AG04449 (cell line): ENCODE results near the gene CD63.

Source experiments
- CTCF ChIA-PET: fragments of 350-600 bp; formaldehyde crosslinking; extraction: SDS; loops from one replicate; lab custom pipeline; 2021; ENCODE audit warnings: antibody characterized with exemption; lab: Yijun Ruan, JAX
- POLR2A ChIA-PET: fragments of 400-600, 350-600 bp; formaldehyde crosslinking; extraction: SDS; loops from one replicate; lab custom pipeline; 2020; ENCODE audit warnings: antibody characterized with exemption, inconsistent platforms; lab: Yijun Ruan, JAX
- DNase-seq: peaks from one replicate; pipeline ENCODE4 v3.0.0-alpha.2; 2010; ENCODE audit warnings: low read depth, low spot score
- H3K4me3 ChIP-seq: 2 replicates; pipeline ENCODE4 v1.5.1; 2011; ENCODE audit warnings: low read depth, mild to moderate bottlenecking, control low read depth, low read length
- CTCF ChIP-seq: IDR thresholded peaks from one replicate; pipeline ENCODE4 v1.5.1; 2011; ENCODE audit warnings: mild to moderate bottlenecking, moderate library complexity, low read length, control low read depth, inconsistent platforms; ENCODE audit not compliant: insufficient read depth; ENCODE audit errors: missing control alignments

The CD63 gene

GRCh38 chr12:55720894-55721444 is 7.8 kb downstream of the CD63 start:
- no peak overlapping the region; the same call in 1 of the 2 replicates for H3K4me3 ChIP-seq
- peak; percentile 68 for TF ChIP-seq CTCF
- DNase-seq = no peak
- POLR2A ChIA-PET = interaction anchor here (1.0 to 3.0 kb wide), 3 partner anchors 8 to 253 kb away, joined by 3 to 39 read pairs (median 5); partner anchors contain the start of genes CD63 and RAB5B
- CTCF ChIA-PET = interaction anchor here (0.7 to 7.1 kb wide), 9 partner anchors 9 to 234 kb away, joined by 3 to 79 read pairs (median 3); a partner anchor contains a TSS

GRCh38 chr12:55720071-55720564 is 8.7 kb downstream of the CD63 start, which contains the start of gene RDH5:
Gene RDH5, plus strand, starts transcription at chr12:55720393. Its CDS starts 792 bp downstream, at chr12:55721185.
- POLR2A ChIA-PET = interaction anchor here (1.0 to 3.0 kb wide), 2 partner anchors 9 to 254 kb away, joined by 3 to 39 read pairs; partner anchors contain the start of genes CD63 and RAB5B
- H3K4me3 ChIP-seq = peak within 1 kb of the TSS; percentile 8; the same call in 1 of the 2 replicates
- TF ChIP-seq CTCF = no peak
- no peak for DNase-seq
- CTCF ChIA-PET = interaction anchor here (0.7 to 7.1 kb wide), 10 partner anchors 8 to 235 kb away, joined by 3 to 79 read pairs (median 6); partner anchors contain the start of gene CD63

GRCh38 chr12:55719371-55719770 is 9.4 kb downstream of the CD63 start:
- ChIA-PET CTCF (interaction anchor here (0.7 to 7.1 kb wide), 7 partner anchors 9 to 72 kb away, joined by 3 to 79 read pairs (median 5); partner anchors contain the start of gene CD63), POLR2A (interaction anchor here (1.0 to 3.0 kb wide), 2 partner anchors 10 to 255 kb away, joined by 3 to 39 read pairs; partner anchors contain the start of genes CD63 and RAB5B)
- DNase-seq = no peak
- no peak for TF ChIP-seq CTCF
- no peak overlapping the region for H3K4me3 ChIP-seq

GRCh38 chr12:55718624-55719275 is 10.1 kb downstream of the CD63 start:
- TF ChIP-seq CTCF = no peak
- POLR2A ChIA-PET = interaction anchor here (1.0 to 3.0 kb wide), 2 partner anchors 11 to 255 kb away, joined by 3 to 39 read pairs; partner anchors contain the start of genes CD63 and RAB5B
- no peak overlapping the region for H3K4me3 ChIP-seq
- CTCF ChIA-PET = interaction anchor here (0.7 to 7.1 kb wide), 4 partner anchors 11 to 62 kb away, joined by 3 to 79 read pairs (median 8); partner anchors contain the start of gene CD63
- DNase-seq = no peak

- CTCF ChIA-PET = interaction anchor here (1.0 to 3.5 kb wide), 5 partner anchors 11 to 72 kb away, joined by 3 to 15 read pairs (median 13); partner anchors contain the start of gene CD63
- TF ChIP-seq CTCF = no peak
- peak overlapping the region; percentile 15 for H3K4me3 ChIP-seq
- no peak for DNase-seq
- POLR2A ChIA-PET = no interaction called here
These were observed 10.8 kb downstream of the CD63 start for GRCh38 chr12:55718015-55718414.
